ENCODE results near the gene SLC26A9.
"Not testable (repeated sequence)": the region's sequence is repeated elsewhere in the genome, so short reads cannot be mapped to it uniquely, and the experiment has no call there.

SLC26A9 gene

DNA sequence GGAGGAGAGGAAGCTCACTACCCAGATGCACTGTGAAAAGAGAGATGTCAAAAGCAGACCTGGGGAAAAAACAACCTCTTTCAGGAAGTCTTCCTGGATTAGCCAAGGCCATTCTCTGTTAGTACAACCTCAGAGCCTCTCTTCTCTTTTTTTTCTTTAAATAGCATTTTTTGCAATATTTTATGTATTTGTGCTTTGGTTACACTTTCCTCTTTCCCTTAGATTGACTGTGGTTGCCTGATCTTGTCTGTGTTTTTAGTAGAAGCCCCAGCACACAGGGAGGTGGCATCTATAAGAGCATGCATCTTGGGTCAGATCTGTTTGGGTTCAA is 18.8 kb downstream of the SLC26A9 start:
- no peak for DNase-seq

DNA sequence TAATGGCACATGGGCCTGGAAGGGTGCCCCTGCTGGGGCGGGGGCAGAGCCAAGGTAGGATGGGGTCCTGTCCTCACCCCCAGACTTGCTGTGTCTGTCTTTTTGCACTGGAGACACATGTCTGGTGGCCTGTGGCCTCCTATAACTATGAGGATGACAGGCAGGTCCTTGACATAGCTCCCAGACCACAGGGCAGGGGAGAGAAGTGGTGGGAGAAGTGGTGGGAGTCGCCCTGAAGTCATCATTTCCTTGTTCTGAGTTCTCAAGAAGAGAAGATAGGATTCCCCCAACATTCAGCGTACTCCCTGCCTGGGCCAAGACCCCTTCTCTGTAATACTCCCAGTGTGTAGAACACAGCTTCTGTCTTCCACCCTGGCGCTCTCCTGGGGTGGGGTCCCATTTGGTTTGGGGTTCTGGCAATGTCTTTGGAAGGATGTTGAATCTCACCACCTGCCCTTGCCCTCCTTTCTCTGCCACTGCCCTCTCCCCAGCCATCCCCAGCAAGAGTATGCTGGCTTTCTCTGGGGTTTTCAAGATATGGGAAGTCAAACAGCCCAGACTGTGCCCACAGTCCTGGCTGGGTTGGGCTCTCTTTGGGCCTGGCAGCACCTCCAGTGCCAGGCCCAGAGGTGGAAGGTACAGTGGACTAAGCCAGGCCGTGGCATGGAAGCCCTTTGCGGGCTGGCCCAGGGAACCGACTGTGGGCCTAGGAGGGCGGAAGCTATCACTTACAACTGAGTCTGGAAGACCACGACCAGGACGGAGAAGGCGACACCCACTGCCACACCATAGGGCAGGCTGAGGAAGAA is 19.4 kb downstream of the SLC26A9 start:
- no peak for DNase-seq

DNA sequence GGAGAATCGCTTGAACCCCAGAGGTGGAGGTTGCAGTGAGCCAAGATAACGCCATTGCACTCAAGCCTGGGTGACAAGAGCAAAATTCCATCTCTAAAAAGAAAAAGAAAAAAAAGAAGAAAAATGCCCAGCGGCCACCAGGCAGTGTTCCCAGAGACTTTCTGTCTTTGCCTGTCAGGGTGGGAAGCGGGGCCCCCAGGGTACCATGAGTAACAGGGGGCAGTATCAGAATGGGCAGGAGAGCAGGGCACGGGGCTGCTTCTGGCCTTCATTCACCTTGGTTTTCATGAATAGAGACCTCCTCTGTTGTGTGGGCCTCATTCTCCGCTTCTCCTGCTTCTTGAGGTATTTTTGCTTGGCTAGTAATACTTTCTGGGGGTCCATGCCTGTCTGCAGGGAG is 20.4 kb downstream of the SLC26A9 start:
- no peak for DNase-seq

DNA sequence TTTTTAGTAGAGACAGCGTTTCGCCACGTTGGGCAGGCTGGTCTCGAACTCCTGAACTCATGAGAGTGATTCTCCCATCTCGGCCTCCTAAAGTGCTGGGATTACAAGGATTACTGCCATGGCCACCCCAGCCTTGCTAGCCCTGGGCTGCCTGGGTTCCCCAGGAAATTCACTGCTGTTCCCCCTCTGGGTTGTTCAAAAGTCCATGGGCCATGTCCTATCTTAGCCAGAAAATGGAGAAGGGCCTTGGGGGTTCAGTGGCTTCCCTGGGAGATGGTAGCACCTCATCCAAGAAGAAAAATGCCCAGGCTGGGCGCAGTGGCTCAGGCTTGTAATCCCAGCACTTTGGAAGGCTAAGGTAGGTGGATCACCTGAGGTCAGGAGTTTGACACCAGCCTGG is 20.9 kb downstream of the SLC26A9 start:
- no peak for DNase-seq

DNA sequence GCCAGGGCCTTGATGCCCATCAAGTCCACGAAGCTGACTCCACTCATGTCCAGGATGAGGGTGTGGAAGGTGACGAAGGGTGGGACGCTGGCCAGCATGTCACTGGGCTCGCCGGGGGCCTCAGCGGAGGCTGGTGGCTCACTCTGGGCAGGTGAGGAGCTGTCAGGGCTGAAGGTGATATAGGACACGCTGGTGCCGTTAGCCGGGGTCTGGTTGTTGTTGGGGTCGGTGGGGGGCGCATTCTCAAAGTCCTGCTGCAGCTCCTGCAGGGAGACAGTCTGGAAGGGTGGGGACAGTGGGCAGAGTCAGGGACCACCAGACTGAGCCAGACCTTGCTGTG is 21.7 kb downstream of the SLC26A9 start:
- DNase-seq, result no peak

DNA sequence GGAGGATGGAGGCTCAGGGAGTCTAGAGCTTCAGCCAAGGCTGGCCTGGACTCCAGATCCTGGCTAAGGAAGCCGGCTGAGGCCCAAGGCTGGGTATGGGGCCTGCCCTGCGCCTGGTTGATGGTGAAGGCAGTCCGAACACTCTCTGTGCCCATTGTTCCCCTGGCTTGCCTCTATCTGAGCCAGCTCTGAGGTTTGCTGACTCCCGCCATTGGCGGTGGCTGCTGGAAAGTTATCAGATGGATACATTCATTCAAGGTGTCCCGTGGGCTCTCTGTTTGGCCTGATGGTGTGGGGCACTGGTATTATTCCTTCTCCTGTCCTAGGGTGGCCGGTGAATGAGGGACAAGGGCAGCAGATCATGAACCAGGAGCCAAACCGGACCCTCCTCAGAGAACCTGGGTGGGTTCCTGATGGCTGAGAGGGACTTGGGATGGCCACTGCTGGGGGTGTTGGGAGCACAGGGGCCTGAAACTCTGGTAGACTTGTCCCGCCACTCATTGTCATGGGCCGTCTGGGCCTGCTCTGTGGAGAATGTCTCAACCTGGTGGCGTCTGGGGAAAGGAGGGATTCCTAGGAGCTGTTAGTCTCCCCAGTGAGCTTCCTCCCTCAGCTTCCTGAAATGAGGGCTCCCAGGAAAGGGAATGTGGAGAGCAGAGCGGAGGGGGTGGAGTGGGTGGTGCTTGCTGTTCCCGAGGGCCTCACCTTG is 22.2 kb downstream of the SLC26A9 start:
- no peak for DNase-seq

DNA sequence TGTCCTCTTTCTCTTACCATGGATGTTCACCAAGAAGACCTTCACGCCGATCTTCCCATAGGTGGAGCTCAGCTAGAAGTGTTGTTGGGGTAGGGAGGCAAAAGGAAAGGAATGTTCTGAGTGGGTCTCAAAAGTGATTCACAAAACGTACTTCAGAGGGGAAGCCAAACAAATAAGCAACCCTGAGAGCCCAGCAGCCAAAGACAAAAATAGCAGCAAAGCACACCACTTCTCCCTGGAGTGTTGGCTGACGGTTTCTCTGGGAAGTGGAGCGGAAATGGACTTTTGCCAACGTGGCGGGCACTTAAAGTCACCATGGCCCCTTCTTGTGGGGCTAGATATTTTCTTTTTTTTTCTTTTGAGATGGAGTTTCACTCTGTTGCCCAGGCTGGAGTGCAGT is 23.1 kb downstream of the SLC26A9 start:
- DNase-seq, result no peak

DNA sequence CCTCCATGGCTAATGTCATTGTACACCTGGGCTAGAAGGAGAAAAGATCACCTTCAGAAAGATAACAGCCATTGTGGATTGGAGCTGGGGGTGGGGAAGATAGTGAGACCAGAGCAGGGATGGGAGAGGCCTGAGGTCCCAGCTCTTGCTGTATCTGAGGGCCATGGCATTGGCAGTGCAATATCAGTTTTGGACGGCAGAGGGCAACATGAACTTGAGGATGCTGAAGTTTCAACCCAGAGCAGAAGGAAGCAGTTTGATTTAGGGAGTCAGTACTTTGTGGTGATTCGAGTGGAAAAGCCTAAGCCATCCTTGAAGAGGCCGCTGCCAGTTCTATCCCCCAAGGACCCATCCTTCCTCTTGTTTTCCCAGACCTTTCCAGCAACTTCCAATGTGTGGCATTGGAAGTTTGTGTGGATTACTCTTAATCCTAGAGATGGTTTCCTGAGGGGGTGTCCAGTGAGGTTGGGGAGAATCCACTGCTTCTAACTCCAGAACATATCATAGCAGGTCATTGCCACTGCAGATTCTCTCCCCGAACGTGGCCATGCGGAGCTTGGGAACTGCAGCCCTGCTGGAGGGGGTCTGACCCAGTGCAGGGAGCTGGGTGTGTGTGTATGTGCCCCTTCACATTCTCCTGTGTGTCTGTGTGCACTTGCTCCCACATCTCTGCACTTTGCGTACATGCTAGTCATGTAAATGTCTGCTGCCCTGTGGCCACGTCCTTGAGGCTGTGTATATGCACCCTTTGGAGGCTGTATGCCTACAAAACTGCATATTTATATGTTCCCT is 24.1 kb downstream of the SLC26A9 start:
- peak; percentile 80 for DNase-seq

DNA sequence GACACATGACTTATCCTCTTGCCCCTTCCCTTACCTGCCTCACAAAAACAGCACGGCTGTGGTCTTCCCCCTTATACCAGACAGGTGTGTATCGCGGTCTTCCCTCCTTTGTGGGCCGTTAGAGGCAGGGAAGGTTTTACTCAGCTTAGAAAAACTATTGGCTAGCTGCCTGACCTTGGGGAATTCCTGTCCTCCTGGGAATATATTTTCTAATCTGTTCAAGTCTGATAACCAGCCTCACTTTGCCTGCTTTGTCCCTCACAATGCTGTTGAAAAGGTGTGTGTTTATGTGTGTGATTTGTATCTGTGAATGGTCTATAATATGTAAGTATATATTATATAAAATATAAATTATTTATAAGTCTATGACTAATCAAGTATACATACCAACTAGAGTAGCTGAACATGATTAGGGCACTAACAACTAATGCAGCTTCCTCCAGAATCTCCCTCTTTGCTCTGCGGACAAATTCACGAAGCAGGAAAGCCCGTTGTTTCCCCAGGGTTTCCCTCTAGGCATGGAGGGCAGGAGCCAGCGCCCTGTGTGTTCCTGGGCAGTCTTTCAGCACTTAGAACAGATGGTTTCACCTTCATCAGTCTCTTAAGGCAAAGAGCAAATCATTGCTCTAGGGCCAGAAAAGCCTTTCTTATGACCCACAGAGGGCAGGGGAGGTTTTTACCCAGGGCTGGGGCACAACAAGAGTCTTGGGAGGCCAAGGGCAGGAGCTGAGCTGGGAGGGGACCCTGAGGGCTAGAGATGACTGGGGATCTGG is 25.6 kb downstream of the SLC26A9 start:
- DNase-seq, result no peak

DNA sequence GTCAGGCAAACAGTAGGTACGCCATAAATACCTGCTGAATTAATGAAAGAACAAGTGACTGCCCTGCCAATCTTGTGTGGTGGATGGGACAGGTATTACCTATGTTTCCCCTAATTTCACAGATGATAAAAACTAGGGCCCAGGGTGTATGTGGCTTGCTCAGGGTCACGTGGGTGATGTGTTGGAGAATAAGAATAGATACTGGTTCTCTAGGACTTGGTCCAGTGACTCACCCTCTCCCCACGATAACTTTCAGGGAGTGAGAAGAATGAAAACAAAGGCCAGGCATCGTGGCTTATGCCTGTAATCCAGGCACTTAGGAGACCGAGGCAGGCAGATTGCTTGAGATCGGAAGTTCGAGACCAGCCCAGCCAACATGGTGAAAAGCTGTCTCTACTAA is 26.7 kb downstream of the SLC26A9 start:
- peak; percentile 23 for DNase-seq

DNA sequence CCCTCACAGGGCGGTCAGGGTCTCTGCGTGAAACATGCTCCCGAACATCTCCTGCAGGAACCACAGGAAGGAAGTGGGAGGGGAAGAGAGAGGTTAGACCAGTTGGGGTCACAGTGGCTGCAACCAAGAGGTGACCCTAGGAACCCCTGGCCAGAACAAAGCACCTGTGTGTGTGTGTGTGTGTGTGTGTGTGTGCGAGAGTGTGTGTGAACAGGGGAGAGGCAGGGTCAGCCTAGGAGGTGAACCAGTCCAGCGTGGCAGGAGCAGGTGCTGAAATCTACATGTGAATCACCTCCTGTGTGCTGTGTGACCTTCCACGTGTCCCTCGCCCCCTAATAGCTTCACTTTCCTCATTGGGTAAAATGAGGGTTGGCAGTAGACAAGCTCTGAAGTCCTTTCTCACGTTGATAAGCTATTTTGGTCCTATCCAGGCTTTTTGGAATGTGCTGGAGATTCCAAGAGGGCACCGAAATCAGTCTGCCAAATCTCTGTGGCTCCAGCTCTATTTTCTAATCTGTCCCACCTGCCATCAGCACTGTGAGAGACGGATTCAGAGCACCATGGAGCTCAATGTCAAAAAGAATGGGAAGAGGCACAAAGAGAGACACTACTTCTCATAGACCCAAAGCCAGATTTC is 27.8 kb downstream of the SLC26A9 start:
- DNase-seq, result no peak

DNA sequence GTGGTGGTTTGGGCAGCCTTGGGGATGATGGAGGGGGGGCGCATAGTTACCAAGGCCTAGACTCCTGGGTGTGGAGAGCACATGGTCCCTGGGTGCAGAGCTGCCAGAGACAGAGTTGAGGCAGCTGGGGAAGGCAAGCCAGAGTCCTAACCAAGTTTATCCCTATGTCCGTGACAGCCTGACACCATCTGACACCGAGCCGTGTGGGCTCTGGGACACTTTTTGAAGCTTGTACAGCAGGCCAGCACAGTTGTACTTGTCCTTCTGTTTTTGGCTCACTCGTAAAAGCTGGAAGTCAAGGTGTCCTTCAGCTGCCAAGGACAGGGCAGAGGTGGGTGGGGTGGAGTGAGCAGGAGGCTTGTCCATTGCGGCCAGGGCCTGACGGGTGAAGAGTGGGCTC is 28.5 kb downstream of the SLC26A9 start:
- no peak for DNase-seq

DNA sequence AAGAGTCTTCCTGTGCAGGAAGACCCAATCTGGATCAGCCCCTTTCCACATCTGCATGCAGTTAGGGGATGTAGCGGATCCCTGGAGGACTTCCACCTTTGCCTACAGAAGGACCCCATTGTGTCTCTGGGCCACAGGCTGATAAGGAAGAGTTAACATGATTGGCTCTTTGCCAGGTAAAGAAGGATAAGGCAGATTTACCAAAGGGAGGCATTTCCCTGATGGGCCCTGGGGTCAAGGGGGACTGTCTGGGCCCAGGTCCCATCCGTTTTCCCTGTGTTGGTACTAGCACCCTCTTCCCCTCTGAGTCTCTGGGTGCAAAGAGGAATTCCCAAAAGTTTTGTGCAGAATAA is 29.1 kb downstream of the SLC26A9 start:
- DNase-seq, result no peak

DNA sequence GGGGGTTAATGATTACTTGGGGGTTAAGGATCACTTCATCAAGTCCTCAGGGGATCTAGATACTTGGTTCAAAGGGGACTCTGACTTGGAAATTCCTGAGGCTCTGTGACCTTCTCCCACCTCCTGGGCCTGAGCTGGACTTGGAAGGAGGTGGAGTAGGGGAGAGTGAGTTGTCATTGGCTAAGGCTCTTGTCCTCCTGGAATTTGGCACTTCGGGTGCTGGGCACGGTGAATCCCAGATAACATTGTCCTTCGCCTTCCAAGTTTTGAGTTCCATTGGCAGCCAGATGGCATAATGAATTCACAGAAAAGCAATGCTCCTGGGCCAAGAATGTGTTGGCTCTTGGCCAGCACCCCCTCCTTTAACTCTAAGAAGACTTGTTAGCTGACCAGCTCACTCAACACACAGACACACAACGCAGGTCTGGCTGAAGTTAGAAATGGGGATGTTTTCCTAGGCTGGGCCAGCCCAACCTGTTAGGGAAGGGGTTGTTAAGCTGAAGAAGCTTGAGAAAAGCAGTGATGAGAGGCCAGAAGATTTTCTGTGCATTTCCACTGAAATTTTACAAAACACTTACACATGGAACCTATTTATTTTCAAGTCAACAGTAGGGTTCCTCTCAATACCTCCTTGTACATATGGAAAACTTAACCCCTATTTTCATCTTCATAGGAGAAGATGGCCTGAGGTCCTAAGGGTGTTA is 29.7 kb downstream of the SLC26A9 start:
- peak; percentile 37 for DNase-seq

DNA sequence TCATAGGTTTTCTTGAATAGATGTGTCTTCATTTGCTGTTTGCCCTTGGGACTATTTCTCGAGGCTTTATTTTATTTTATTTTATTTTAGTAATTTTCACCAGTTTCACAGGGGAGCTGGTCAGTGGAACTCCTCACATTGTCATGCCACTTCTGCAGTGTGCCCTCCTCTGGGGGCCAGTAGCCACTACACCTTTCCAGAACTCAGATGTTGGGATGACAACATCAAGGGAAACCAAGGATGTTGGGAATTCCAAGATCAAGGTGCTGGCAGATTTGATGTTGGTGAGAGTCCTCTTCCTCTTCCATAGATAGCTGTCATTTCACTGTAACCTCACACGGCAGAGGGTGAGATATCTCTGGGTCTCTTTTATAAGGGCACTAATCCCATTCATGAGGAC is 35.5 kb downstream of the SLC26A9 start:
- DNase-seq, result peak; percentile 62

DNA sequence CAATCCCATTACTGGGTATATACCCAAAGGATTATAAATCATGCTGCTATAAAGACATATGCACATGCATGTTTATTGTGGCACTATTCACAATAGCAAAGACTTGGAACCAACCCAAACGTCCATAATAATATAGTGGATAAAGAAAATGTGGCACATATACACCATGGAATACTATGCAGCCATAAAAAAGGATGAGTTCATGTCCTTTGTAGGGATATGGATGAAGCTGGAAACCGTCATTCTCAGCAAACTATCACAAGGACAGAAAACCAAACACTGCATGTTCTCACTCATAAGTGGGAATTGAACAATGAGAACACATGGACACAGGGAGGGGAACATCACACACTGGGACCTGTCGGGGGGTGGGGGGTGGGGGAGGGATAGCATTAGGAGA is 38.2 kb downstream of the SLC26A9 start:
- DNase-seq, result not testable (repeated sequence)

DNA sequence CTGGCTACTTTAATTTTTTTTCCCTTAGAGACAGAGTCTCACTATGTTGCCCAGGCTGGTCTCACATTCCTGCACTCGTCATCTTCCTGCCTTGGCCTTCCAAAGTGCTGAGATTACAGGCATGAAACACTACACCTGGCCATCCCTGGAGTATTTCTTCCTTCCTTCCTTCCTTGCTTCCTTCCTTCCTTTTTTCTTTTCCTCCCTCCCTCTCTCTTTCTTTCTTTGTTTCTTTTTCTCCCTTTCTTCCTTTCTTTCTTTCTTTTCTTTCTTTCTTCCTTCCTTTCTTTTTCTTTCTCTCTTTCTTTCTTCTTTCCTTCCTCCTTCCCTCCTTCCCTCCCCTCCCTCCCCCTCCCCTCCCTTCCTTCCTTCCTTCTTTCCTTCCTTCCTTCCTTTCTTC is 46.9 kb downstream of the SLC26A9 start:
- no peak for DNase-seq

DNA sequence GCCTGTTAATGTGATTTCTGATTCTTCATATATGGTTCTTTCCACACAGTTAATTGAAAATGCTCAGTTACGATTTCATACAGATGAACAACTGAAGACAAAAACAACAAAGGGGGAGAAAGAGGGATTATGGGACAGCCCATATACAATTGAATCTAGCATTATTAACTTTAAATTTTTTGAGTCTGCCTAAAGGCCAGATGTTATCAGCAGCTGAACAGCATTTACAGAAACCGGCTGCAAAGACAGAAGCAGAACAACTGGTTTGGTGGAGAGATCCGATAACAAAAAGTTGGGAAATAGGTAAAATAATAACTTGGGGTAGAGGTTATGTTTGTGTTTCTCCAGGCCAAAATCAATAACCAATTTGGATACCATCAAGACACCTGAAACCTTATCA is 49.1 kb downstream of the SLC26A9 start:
- not testable (repeated sequence) for DNase-seq

DNA sequence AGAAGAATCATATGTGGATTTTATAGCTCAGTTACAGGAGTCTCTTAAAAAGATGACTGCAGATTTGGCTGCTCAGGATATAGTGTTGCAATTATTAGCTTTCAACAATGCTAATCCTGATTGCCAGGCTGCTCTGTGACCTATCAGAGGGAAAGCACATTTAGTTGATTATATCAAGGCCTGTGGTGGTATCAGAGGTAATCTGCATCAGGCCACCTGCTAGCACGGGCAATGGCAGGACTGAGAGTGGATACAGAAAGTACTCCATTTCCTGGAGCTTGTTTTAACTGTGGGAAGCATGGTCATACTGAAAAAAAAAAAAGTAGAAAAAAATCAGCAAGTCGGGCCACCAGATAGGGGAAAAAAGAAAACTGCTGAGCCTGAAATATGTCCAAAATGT is 51.1 kb downstream of the SLC26A9 start:
- DNase-seq, result not testable (repeated sequence)

DNA sequence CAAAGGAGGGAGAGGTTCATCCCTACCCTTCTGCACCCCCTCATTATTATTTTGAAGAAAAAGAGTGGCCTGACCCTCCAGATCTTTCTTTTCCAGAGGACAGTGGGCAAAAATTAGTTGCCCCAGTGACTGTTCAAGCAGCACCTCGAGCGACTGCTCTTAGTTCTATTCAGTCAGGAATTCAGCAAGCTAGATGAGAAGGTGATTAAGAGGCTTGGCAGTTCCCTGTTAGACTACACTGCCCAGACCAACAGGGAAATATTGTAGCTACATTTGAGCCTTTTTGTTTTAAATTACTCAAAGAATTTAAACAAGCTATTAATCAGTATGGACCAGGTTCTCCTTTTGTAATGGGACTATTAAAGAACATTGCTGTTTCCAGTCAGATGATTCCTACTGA is 51.8 kb downstream of the SLC26A9 start:
- peak; percentile 63 for DNase-seq

DNA sequence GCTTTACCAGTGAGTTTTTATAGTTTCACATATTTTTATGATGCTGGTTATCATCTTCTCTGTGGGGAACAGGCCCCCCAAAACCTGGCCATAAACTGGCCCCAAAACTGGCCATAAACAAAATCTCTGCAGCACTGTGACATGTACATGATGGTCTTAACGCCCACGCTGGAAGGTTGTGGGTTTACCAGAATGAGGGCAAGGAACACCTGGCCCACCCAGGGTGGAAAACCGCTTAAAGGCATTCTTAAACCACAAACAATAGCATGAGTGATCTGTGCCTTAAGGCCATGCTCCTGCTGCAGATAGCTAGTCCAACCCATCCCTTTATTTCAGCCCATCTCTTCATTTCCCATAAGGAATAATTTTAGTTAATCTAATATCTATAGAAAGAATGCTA is 52.6 kb downstream of the SLC26A9 start:
- not testable (repeated sequence) for DNase-seq

DNA sequence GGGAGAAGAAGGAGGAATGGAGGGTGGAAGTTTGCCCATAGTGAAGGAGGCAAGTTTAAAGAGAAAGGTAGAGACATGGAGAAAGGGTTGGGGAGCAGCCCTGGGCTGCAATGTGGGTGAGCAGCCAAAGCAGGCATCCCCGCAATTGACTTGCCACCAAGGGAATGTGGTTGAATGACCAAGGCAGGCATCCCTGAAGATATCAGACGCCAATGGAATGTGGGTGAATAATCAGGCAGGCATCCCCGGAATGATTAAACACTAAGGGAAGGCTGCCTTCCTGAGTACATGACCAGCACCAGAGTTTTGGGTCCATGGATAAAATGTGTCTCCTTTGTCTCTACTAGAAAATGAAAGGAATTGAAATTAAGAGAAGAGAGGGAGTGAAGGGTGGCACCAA is 53.5 kb downstream of the SLC26A9 start:
- peak; percentile 92 for DNase-seq
